Measurements from ENCODE around the gene PAM. TPM values are rescaled to one million over a fixed set of nuclear protein-coding genes. Genes with fewer than 3 reads are reported as not detected.

PAM gene
- total and polyA plus RNA-seq, 2 of the 8 experiments (the other 6 are each of a cell fraction or from before 2014, with no cell fraction given) = 30.4 to 67.8 TPM

DNA sequence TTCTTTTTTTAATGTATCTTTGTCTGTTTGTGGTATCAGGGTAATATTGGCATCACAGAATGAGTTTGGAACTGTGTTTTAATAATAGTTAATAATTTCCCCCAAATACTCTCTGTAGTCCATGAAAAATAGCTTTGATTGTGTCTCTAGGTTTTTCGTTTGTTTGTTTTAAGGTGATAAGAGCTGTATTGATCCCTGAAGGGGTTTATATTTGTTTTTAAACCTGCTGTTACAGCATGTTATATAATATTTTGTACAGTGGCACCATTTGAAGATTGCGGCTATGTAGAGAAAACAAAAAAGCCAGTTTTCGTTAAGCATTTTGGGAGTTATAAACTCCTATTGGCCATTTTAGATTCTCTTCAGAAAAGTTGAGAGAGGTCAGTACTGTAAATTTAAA, 15.7 kb downstream of the PAM start:
- H3K4ac ChIP-seq (replicated peaks; ENCODE audit: insufficient read length, low read depth, low read length) = no peak overlapping the region
- no peak overlapping the region for H4K5ac ChIP-seq (ENCODE audit: insufficient read length, low read depth, low read length)
- H3K9me3 ChIP-seq (ENCODE audit: insufficient read depth in 2 of 2, low read depth in 1 of 2, low read length in 1 of 2) = no peaks in the 10 kb centered on the region
- no peaks in the 10 kb centered on the region for H3K36me3 ChIP-seq (ENCODE audit: control insufficient read depth in 2 of 4, insufficient read depth in 4 of 4, low read length in 3 of 4)
- no peak overlapping the region for H2BK12ac ChIP-seq (ENCODE audit: low read depth, low read length)
- no peak overlapping the region for H3K14ac ChIP-seq (ENCODE audit: insufficient read length)
- no peaks in the 10 kb centered on the region; the same call in 1 of the 2 replicates for H3K23me2 ChIP-seq (ENCODE audit: low read depth, low read length)
- no peak overlapping the region for H3K4me3 ChIP-seq (ENCODE audit: extremely low read depth in 1 of 4, insufficient read depth in 2 of 4, low read depth in 3 of 4, low read length in 4 of 4)
- H4K8ac ChIP-seq (ENCODE audit: extremely low read depth, insufficient read depth, low read length) = no peak overlapping the region
- no peaks in the 10 kb centered on the region for H3K27me3 ChIP-seq (replicated peaks in 1 of 4; ENCODE audit: control insufficient read depth in 3 of 4, extremely low read depth in 1 of 4, insufficient read depth in 3 of 4, low read length in 3 of 4)
- ChIA-PET POLR2A (ENCODE audit: partially characterized antibody) (no interaction called here), CTCF (ENCODE audit: partially characterized antibody) (no interaction called here)
- H3K56ac ChIP-seq (replicated peaks; ENCODE audit: insufficient read length, low read depth, low read length) = no peak overlapping the region
- no peak overlapping the region for H3K4me2 ChIP-seq (ENCODE audit: insufficient read depth in 1 of 2, low read depth in 2 of 2, low read length in 2 of 2)
- peaks cover 0 to 51% of the 10 kb centered on the region in 2 experiments; a peak in 2 of 4 replicates for H3K79me2 ChIP-seq (ENCODE audit: control insufficient read depth in 1 of 2, insufficient read depth in 2 of 2, low read length in 2 of 2)
- no peak for DNase-seq (ENCODE audit: low read depth in 1 of 2, low spot score in 2 of 2)
- H2AFZ ChIP-seq (ENCODE audit: low read length) = no peak overlapping the region
- H2BK20ac ChIP-seq (ENCODE audit: low read length) = no peak overlapping the region
- H2AK5ac ChIP-seq (ENCODE audit: low read depth, low read length) = no peak overlapping the region
- H3K4me1 ChIP-seq (replicated peaks in 1 of 4; ENCODE audit: control insufficient read depth in 3 of 4, insufficient read depth in 4 of 4, low read length in 3 of 4) = peaks cover 0 to 9% (median 3%) of the 10 kb centered on the region in 4 experiments; a peak in 4 of 7 replicates
- H3K79me1 ChIP-seq (ENCODE audit: low read depth, low read length) = peaks cover 2% of the 10 kb centered on the region; the same call in 1 of the 2 replicates
- no peak for FAIRE-seq
- no peak overlapping the region for H2BK5ac ChIP-seq (ENCODE audit: low read depth, low read length)
- H3K18ac ChIP-seq (ENCODE audit: extremely low read depth, low read length) = no peak overlapping the region
- H3K27ac ChIP-seq (ENCODE audit: low read depth, low read length) = no peak overlapping the region
- H4K20me1 ChIP-seq (replicated peaks in 1 of 2; ENCODE audit: control insufficient read depth in 1 of 2, insufficient read depth in 2 of 2, low read length in 2 of 2) = no peaks in the 10 kb centered on the region
- TF ChIP-seq POLR2A (IDR thresholded peaks at IDR 0.05; ENCODE audit: control extremely low read depth in 1 of 2, low read depth in 2 of 2, low read length in 2 of 2) (no peak), CEBPB (IDR thresholded peaks at IDR 0.05; ENCODE audit: low read depth, low read length) (no peak), TAF1 (IDR thresholded peaks at IDR 0.05; ENCODE audit: low read depth, low read length) (no peak), SIX5 (IDR thresholded peaks at IDR 0.05; ENCODE audit: low read depth, low read length) (no peak), NRF1 (IDR thresholded peaks at IDR 0.05; ENCODE audit: low read depth, low read length) (no peak), GABPA (IDR thresholded peaks at IDR 0.05; ENCODE audit: borderline replicate concordance, insufficient read depth, low read length) (no peak), SIN3A (conservative IDR thresholded peaks at IDR 0.05 in 1 of 2, IDR thresholded peaks at IDR 0.05 in 1 of 2; ENCODE audit: low read depth in 1 of 2, low read length in 2 of 2) (no peak), SP2 (IDR thresholded peaks at IDR 0.05; ENCODE audit: low read length) (no peak), SIRT6 (IDR thresholded peaks at IDR 0.05; ENCODE audit: low read length) (no peak), RNF2 (IDR thresholded peaks at IDR 0.05; ENCODE audit: borderline replicate concordance, low read depth, low read length, missing control alignments, poor library complexity, severe bottlenecking) (no peak), PHF8 (conservative IDR thresholded peaks at IDR 0.05; ENCODE audit: low read depth, low read length) (no peak), BACH1 (IDR thresholded peaks at IDR 0.05; ENCODE audit: low read length) (no peak)
- TF ChIP-seq, protein P1, sequence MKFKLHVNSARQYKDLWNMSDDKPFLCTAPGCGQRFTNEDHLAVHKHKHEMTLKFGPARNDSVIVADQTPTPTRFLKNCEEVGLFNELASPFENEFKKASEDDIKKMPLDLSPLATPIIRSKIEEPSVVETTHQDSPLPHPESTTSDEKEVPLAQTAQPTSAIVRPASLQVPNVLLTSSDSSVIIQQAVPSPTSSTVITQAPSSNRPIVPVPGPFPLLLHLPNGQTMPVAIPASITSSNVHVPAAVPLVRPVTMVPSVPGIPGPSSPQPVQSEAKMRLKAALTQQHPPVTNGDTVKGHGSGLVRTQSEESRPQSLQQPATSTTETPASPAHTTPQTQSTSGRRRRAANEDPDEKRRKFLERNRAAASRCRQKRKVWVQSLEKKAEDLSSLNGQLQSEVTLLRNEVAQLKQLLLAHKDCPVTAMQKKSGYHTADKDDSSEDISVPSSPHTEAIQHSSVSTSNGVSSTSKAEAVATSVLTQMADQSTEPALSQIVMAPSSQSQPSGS (IDR thresholded peaks at IDR 0.05; ENCODE audit: low read length) = no peak
- H2BK120ac ChIP-seq (replicated peaks; ENCODE audit: low read depth, low read length) = no peak overlapping the region
- no peak overlapping the region for H4K91ac ChIP-seq (replicated peaks; ENCODE audit: insufficient read length, low read length)
- no peak overlapping the region for H2BK15ac ChIP-seq (ENCODE audit: low read length)
- WGBS, 2 experiments (ENCODE audit: extremely low coverage in 1 of 2, insufficient coverage in 1 of 2, insufficient read length in 1 of 2, insufficient replicate concordance in 2 of 2, low coverage in 1 of 2, low lambda C conversion rate in 2 of 2, missing lambda C conversion rate in 1 of 2) = 81% methylated on average over 3 of the region's 3 CpGs; no CpG with 5 or more reads in 1 of the 2 experiments
- no peak overlapping the region for H3K9ac ChIP-seq (replicated peaks in 1 of 4; ENCODE audit: extremely low read depth in 1 of 4, low read depth in 3 of 4, low read length in 3 of 4)
- H3K23ac ChIP-seq (ENCODE audit: insufficient read length) = no peak overlapping the region

All from H1 (cell line).